GM12892 (cell line): ENCODE data around the gene ZBTB16.

Experiments
- POLR2A ChIP-seq: IDR thresholded peaks from 2 replicates; pipeline ENCODE4 v1.6.1; 2011; ENCODE audit warnings: low read depth, low read length, control low read depth
- POLR2AphosphoS5 ChIP-seq: IDR thresholded peaks from 2 replicates; pipeline ENCODE4 v1.6.1; 2011; ENCODE audit warnings: low read depth, low read length, control low read depth
- TAF1 ChIP-seq: IDR thresholded peaks from 2 replicates; pipeline ENCODE4 v1.6.1; 2011; ENCODE audit warnings: low read depth, mild to moderate bottlenecking, control low read depth, low read length, borderline replicate concordance

GRCh38 chr11:114153224-114153623 lies 93.7 kb downstream of the ZBTB16 start:
- TF ChIP-seq POLR2AphosphoS5 (no peak), POLR2A (no peak), TAF1 (no peak)
